Jurkat, Clone E6-1 (cell line): ENCODE data around the gene PRKCA.

Source experiments
- DNase-seq: peaks from one replicate; pipeline ENCODE4 v3.0.0-alpha.2; 2011; ENCODE audit warnings: low read depth, low spot score
- H3K4me3 ChIP-seq: 2 replicates; pipeline ENCODE4 v1.5.1; 2011; ENCODE audit warnings: mild to moderate bottlenecking, low read length, control low read depth, moderate library complexity

PRKCA gene

GRCh38 chr17:66849851-66850580 lies 547.6 kb downstream of the PRKCA start:
- DNase-seq = no peak
- no peak overlapping the region for H3K4me3 ChIP-seq

- no peak for DNase-seq
- H3K4me3 ChIP-seq = no peak overlapping the region
These were observed 548.3 kb downstream of the PRKCA start for GRCh38 chr17:66850692-66851091.

GRCh38 chr17:66855204-66855603 lies 552.8 kb downstream of the PRKCA start:
- peak; percentile 3 for DNase-seq

GRCh38 chr17:66858226-66859083 lies 556.0 kb downstream of the PRKCA start:
- no peak overlapping the region for H3K4me3 ChIP-seq
- DNase-seq = no peak

More at GRCh38 chr17:66855204-66855603, 552.8 kb downstream of the PRKCA start:
- no peak overlapping the region for H3K4me3 ChIP-seq

- no peak for DNase-seq
- H3K4me3 ChIP-seq = no peak overlapping the region
These were observed 556.9 kb downstream of the PRKCA start for GRCh38 chr17:66859353-66859752.

GRCh38 chr17:66860204-66860603 lies 557.8 kb downstream of the PRKCA start:
- no peak overlapping the region for H3K4me3 ChIP-seq
- DNase-seq = peak; percentile 3
